Lower leg skin (tissue), 3 donors: Measurements from ENCODE around the gene KTN1.

Experiments used
- POLR2A ChIP-seq, 2 donors: fragments of 450-650 bp; IDR thresholded peaks; one replicate each; pipeline ENCODE4 v1.6.1; 2016 to 2017; ENCODE audit warnings: antibody characterized with exemption in 2 of 2, mild to moderate bottlenecking in 1 of 2, moderate library complexity in 1 of 2
- TF ChIP-seq, protein P1 (sequence below), 3 donors: fragments of 450-650 bp; IDR thresholded peaks; one replicate each; pipeline ENCODE4 v1.5.1; 2016; ENCODE audit warnings: antibody characterized with exemption in 3 of 3, mild to moderate bottlenecking in 3 of 3, moderate library complexity in 2 of 3

DNA sequence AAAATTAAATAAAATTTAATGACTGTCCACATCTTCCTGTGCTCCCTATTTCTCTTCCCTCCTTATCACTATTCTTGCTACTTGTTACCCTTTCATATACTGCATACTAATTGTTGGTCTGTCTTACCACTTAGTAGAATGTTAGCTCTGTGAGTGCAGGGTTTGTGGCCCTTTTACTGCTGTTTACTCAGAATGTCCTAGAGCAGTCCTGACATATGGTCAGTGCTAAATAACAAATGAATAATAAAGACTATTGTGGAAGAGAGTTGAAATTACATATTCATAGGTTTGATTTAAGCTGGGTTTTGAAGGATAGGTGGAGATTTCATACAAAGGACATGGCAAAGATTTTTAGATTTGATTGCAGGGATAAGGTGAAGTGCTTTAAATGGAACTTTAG, 24.5 kb downstream of the KTN1 start:
- TF ChIP-seq, protein P1, sequence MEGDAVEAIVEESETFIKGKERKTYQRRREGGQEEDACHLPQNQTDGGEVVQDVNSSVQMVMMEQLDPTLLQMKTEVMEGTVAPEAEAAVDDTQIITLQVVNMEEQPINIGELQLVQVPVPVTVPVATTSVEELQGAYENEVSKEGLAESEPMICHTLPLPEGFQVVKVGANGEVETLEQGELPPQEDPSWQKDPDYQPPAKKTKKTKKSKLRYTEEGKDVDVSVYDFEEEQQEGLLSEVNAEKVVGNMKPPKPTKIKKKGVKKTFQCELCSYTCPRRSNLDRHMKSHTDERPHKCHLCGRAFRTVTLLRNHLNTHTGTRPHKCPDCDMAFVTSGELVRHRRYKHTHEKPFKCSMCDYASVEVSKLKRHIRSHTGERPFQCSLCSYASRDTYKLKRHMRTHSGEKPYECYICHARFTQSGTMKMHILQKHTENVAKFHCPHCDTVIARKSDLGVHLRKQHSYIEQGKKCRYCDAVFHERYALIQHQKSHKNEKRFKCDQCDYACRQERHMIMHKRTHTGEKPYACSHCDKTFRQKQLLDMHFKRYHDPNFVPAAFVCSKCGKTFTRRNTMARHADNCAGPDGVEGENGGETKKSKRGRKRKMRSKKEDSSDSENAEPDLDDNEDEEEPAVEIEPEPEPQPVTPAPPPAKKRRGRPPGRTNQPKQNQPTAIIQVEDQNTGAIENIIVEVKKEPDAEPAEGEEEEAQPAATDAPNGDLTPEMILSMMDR (IDR thresholded peaks at IDR 0.05), result no peak
- TF ChIP-seq POLR2A (IDR thresholded peaks at IDR 0.05), result no peak
